Activated B cell treated with CpG ODN at 0.5 μM for 24 hours (primary cell): Measurements from ENCODE around the gene ATP8A2. TPM values are rescaled to one million over a fixed set of nuclear protein-coding genes. Genes with fewer than 3 reads are reported as not detected.

Source experiments
- ATAC-seq: fragments of 200-7000 bp; cut with Tn5 transposase; one replicate; pipeline ENCODE4 v1.10.0; 2021; ENCODE audit warnings: low read depth, mild to moderate bottlenecking, moderate library complexity
- CTCF ChIA-PET: fragments of 350-600 bp; sonication (Branson Sonifier 250); formaldehyde crosslinking; loops from one replicate; lab custom pipeline; 2021; ENCODE audit warnings: antibody characterized with exemption; lab: Charles Lee
- POLR2A ChIA-PET: fragments of 350-600 bp; sonication (Branson Sonifier 250); formaldehyde crosslinking; loops from one replicate; lab custom pipeline; 2021; ENCODE audit warnings: antibody characterized with exemption; lab: Charles Lee
- DNase-seq: peaks from one replicate; pipeline ENCODE4 v3.0.0; 2022
- H3K27ac Mint-ChIP-seq: one replicate; pipeline ENCODE4 v1.8.0; 2020; ENCODE audit warnings: mixed read lengths
- H3K27me3 Mint-ChIP-seq: one replicate; pipeline ENCODE4 v1.8.0; 2021; ENCODE audit warnings: mixed read lengths
- H3K36me3 Mint-ChIP-seq: one replicate; pipeline ENCODE4 v1.8.0; 2021; ENCODE audit warnings: low read depth, mixed read lengths
- H3K4me1 Mint-ChIP-seq: one replicate; pipeline ENCODE4 v1.8.0; 2021; ENCODE audit warnings: mixed read lengths
- H3K4me3 Mint-ChIP-seq: one replicate; pipeline ENCODE4 v1.8.0; 2020; ENCODE audit warnings: mild to moderate bottlenecking, mixed read lengths
- H3K9me3 Mint-ChIP-seq: one replicate; pipeline ENCODE4 v1.8.0; 2020; ENCODE audit warnings: mixed read lengths
- intact Hi-C: fragments of 100-400 bp; cut with micrococcal nuclease; formaldehyde crosslinking; loops from one replicate; pipeline ENCODE4 v1.15.1; 2024
- total RNA-seq: library from RNA; stranded (reverse); gene quantifications from 2 replicates; pipeline ENCODE4 v1.2.3, GENCODE V29; 2022
- TF ChIP-seq, protein P1 (sequence below): fragments of 200-600 bp; IDR thresholded peaks from one replicate; pipeline ENCODE4 v1.8.0; 2022; ENCODE audit warnings: antibody characterized with exemption, mild to moderate bottlenecking

The ATP8A2 gene
- not detected in 2 replicates for total RNA-seq

DNA sequence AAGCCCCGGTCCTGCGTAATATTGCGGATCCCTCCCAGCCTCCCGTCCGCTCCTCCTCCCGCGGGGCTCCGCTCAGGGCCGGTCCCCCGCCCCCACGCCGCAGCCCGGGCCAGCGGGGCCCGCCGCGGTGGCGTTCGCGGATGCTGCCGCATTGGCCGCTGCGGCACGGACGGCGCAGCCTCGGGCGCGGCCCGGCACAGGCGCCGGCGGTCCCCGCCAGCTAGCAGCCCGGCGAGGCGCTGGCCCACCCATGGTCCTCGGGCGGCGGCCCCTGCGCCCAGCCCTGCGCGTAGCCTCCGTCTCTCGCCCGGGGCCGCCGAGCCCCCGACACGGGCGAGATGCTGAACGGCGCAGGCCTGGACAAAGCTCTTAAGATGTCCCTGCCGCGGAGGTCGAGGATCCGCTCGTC lies at the start of gene ATP8A2:
Gene ATP8A2, plus strand, starts transcription at position 100 of the 409 bp plus-strand sequence. Its CDS starts 239 bp downstream, at position 339.
- ATAC-seq (no peak), DNase-seq (peak; percentile 16)
- intact Hi-C loops = no loop called here
- ChIA-PET CTCF (no interaction called here), POLR2A (no interaction called here)
- peaks cover 56% of the 10 kb centered on the region for H3K27me3 Mint-ChIP-seq
- no peaks in the 10 kb centered on the region for H3K36me3 Mint-ChIP-seq
- no peaks in the 10 kb centered on the region for H3K9me3 Mint-ChIP-seq
- H3K4me3 Mint-ChIP-seq = peak within 1 kb of the TSS; percentile 70
- H3K4me1 Mint-ChIP-seq = peaks cover 20% of the 10 kb centered on the region
- TF ChIP-seq, protein P1, sequence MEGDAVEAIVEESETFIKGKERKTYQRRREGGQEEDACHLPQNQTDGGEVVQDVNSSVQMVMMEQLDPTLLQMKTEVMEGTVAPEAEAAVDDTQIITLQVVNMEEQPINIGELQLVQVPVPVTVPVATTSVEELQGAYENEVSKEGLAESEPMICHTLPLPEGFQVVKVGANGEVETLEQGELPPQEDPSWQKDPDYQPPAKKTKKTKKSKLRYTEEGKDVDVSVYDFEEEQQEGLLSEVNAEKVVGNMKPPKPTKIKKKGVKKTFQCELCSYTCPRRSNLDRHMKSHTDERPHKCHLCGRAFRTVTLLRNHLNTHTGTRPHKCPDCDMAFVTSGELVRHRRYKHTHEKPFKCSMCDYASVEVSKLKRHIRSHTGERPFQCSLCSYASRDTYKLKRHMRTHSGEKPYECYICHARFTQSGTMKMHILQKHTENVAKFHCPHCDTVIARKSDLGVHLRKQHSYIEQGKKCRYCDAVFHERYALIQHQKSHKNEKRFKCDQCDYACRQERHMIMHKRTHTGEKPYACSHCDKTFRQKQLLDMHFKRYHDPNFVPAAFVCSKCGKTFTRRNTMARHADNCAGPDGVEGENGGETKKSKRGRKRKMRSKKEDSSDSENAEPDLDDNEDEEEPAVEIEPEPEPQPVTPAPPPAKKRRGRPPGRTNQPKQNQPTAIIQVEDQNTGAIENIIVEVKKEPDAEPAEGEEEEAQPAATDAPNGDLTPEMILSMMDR = no peak
- H3K27ac Mint-ChIP-seq = no peak within 1 kb of the TSS

DNA sequence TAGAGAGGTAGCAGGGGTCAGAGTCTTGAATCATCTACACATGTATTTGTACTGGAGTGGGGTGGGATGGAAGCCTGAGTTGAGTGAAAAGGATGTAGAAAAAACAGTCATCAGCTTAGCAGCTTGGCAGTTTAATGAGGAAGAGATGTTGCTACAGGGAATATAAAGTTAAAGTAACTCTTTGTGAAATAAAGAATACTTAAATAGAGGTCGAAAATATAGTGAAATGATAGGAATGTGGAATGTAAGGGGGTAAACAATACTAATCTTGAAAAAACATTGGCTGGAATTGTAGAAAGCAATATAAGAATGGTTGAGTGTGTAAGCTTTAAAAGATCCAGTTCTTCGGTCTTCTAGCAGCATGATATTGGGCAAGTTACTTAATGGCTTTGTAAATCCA lies 47.7 kb upstream of the ATP8A2 start:
- H3K27ac Mint-ChIP-seq = no peak overlapping the region
- DNase-seq = no peak
- H3K36me3 Mint-ChIP-seq = peaks cover 66% of the 10 kb centered on the region
- H3K4me3 Mint-ChIP-seq = no peak overlapping the region
- ATAC-seq = no peak
- no peaks in the 10 kb centered on the region for H3K9me3 Mint-ChIP-seq
- no peaks in the 10 kb centered on the region for H3K27me3 Mint-ChIP-seq
- no peaks in the 10 kb centered on the region for H3K4me1 Mint-ChIP-seq
- TF ChIP-seq, protein P1 = no peak
- ChIA-PET POLR2A (no interaction called here), CTCF (no interaction called here)
- intact Hi-C loops = no loop called here

DNA sequence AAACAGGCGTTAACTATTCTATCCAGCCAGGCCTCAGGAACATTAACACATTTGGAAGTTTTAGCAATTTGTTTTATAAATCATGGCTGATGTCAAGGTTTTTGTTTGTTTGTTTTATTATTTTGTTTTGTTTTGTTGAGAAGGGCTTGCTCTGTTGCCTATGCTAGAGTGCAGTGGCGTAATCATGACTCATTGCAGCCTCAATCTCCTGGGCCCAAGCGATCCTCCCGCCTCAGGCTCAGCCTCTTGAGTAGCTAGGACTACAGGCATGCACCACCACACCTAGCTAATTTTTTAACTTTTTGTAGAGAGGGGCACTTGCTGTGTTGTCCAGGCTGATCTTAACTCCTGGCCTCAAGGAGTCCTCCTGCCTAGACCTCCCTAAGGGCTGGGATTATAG lies 42.1 kb upstream of the ATP8A2 start:
- H3K36me3 Mint-ChIP-seq = peaks cover 82% of the 10 kb centered on the region
- no peaks in the 10 kb centered on the region for H3K9me3 Mint-ChIP-seq
- no peak for ATAC-seq
- no peak for DNase-seq
- H3K27me3 Mint-ChIP-seq = no peaks in the 10 kb centered on the region
- POLR2A ChIA-PET = no interaction called here
- CTCF ChIA-PET = no interaction called here
- intact Hi-C loops = no loop called here
- H3K4me3 Mint-ChIP-seq = no peak overlapping the region
- H3K27ac Mint-ChIP-seq = no peak overlapping the region
- TF ChIP-seq, protein P1 = no peak
- no peaks in the 10 kb centered on the region for H3K4me1 Mint-ChIP-seq

DNA sequence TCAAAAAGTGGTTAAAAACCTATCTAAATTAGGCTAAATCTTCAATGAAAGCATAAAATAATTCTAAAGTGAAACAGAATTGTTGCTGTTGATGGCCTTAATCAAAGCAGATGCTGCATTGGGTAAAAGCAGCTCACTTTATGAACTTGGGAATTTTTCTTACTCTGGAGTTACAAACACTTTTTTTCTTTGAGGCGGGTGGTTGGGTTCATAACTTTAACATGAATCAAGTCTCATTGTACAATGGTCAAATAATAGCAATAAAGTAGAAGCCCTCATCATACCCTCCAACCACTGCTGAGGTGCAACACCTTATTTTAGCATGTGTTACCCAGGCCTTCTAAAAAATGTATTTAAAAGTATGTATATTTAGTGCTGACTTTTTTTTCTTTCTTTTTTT lies 41.2 kb upstream of the ATP8A2 start:
- Mint-ChIP-seq H3K9me3 (no peaks in the 10 kb centered on the region), H3K4me1 (no peaks in the 10 kb centered on the region), H3K36me3 (peaks cover 76% of the 10 kb centered on the region), H3K4me3 (no peak overlapping the region), H3K27ac (no peak overlapping the region), H3K27me3 (no peaks in the 10 kb centered on the region)
- ChIA-PET CTCF (no interaction called here), POLR2A (no interaction called here)
- TF ChIP-seq, protein P1 = no peak
- DNase-seq (no peak), ATAC-seq (no peak)
- intact Hi-C loops = no loop called here

DNA sequence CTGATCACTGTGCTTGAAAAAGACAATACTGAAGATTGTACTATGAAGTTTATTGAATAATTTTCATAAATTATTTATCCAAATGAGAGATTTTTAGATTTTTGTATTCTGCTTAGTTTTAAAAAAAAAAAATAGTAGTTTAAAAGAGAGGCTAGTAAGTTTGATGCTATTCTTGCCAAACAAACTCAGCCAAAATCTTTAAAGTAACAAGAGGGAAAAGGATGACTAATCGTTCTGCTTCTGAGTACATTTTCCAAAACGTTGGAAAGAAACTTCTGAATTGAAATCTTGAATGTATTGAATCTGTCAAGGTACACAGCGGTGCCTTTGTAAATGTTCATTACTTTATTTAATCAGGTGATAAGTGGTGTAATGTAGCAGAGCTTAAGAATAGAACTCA lies 35.9 kb upstream of the ATP8A2 start:
- POLR2A ChIA-PET = no interaction called here
- Mint-ChIP-seq H3K9me3 (no peaks in the 10 kb centered on the region), H3K36me3 (peaks cover 67% of the 10 kb centered on the region), H3K27ac (no peak overlapping the region), H3K4me3 (no peak overlapping the region), H3K27me3 (no peaks in the 10 kb centered on the region), H3K4me1 (no peaks in the 10 kb centered on the region)
- intact Hi-C loops = no loop called here
- ATAC-seq = no peak
- DNase-seq = no peak
- TF ChIP-seq, protein P1 = no peak
- CTCF ChIA-PET = no interaction called here
